GM18909 (cell line): ENCODE data around the gene SZT2.
A peak's percentile ranks its signal among the peaks of the same experiment; 100 is the strongest.
"Not testable (repeated sequence)": the region's sequence is repeated elsewhere in the genome, so short reads cannot be mapped to it uniquely, and the experiment has no call there.

ENCODE experiments used
- ATAC-seq: cut with Tn5 transposase; IDR thresholded peaks from one replicate; pipeline ENCODE4 v1.9.1; 2021; ENCODE audit warnings: mild to moderate bottlenecking; ENCODE audit not compliant: unreplicated experiment, poor library complexity

Gene SZT2

DNA sequence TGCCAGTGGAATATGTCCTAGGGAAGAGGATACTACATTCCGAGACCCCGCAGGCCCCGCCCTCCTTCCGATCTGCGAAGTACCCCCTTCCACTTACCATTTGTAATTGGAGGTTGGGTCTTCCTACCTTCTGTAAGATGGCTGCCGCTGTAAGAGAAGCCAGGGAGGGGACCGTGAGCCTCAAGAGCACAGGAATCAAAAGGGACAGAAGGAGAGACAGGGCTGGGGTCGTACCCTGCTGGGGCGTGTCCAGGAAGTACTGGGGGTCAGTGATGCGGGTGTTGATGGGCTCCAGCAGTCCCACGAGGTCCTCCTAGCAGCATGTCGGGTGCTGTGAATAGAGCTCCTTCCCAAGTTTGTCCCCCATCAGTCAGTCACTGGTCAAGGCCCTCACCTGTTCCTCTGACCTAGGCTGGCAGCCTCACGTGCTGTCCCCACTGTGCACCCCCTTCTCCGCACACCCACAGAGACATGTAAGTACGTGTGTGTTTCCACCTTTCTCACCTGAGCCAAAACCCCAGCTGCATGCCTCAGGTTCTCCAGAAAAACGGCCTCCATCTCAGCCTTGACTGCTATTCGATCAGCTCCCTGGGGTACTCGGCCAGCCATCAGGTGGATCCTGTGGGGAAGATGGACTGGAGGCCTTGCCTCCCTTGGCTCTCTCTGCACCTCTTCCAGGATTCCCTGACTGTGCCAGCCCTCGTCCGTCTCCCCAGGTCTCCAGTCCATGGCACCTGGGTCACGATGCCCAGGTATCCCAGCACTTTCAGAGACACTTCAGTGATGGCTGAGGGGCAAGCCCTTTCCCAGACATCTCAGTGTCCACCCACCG is 62.2 kb downstream of the SZT2 start:
- ATAC-seq, result no peak

DNA sequence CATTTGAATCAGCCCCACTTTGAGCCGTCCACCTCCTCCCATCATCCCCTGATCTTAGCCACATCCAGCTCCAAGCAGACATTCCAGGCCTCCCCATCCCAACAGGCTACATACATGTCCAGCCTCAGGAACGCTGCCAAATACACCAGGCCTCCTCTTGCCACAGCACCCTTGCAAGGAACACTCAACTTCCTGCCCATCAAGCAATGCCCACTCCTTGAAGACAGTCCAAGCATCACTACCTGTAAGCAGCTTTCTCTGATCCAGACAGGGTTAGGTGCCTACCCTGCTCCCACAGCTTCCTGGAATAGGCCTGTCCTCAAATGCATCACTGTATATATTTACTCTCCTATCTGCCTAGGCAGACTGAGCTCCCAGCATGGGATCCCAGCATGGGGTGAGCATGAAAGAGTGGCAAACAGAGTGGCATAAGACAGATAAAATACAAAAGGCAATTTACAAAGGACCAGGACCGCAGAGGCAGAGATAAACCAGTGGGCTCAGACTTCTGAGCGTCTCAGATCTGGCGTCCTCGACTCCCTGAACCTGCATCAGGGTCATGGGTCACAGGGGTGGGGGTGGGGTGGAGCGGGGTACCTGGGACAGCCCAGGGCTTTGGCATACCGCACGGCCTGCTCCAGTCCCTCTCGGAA is 63.2 kb downstream of the SZT2 start:
- ATAC-seq, result no peak

DNA sequence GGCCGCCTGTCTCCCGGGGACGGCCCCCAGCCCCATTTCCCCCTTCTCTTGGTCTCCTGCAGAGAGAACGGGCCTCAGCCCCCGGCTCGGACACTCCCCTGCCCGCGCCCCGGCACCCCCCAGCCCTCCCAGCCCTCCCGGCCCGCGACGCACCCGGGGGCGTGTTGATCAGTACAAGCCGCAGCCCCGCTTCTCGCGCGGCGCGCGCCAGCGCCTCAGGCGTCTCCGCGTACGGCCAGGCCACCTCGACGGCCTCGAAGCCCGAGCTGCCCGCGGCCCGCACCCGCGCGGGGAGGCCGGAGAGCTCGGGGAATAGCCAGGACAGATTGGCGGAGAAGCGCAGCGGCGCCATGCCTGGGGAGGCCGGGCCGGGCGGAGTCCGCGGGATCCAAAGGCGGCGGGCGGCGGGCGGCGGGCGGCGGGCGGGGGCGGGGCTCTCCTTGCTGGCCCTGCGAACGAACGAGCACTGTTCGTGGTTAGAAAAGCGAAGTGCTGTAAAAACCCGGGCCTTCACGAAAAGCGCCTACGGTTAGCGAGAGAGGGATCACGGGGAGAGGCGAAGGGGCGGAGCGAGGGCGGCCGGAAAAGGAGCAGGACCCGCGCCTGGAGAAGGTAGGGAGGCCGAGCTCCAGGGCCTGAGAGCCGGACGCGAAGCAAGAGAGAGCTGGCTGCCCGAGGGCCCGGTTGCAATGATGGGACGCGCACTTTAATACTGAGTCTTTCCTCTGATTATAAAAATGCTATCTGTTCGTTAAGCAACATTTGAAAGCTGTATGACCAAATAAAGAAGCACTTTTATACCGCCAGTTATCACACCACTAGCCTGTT is 64.0 kb downstream of the SZT2 start, which contains the start of gene HYI:
HYI (minus strand) TSS at position 490 of the 828 bp plus-strand sequence; CDS start at position 352, 138 bp downstream.
- no peak for ATAC-seq

DNA sequence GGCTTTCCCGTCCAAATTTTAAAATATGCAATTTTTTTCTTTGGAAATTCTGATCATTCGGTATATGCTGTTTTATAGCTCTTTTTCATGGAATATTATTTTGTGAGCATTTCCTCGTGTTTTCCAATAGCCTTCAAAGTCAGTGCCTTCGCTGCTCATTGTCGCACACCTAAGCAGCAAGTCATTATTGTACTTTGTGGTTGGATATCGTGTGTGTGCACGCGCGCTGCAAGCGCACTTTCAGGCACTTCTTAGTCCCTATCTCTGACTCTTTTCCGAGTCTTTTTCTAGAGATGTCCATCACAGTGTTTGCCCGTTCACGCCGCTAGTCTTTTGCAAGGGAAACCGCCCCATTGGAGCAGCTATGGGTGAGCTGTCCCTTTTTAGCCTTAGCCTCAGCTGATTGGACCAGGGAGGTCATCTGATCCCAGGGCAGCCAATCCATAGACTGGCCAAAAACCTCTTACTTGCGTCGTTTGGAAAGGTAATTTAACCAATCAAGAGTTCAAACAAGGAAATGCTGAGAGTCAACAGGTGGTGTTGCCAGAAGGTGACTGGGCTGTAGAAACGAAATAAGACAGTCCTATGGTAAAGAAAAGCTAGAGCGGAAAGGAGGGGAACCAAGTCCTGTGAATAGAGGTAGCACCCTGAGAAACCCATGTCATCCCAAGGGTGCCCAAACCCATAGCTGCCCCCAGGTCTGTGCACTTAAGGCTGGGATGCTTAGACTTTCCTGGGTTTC is 64.7 kb downstream of the SZT2 start:
- peak; percentile 66 for ATAC-seq

DNA sequence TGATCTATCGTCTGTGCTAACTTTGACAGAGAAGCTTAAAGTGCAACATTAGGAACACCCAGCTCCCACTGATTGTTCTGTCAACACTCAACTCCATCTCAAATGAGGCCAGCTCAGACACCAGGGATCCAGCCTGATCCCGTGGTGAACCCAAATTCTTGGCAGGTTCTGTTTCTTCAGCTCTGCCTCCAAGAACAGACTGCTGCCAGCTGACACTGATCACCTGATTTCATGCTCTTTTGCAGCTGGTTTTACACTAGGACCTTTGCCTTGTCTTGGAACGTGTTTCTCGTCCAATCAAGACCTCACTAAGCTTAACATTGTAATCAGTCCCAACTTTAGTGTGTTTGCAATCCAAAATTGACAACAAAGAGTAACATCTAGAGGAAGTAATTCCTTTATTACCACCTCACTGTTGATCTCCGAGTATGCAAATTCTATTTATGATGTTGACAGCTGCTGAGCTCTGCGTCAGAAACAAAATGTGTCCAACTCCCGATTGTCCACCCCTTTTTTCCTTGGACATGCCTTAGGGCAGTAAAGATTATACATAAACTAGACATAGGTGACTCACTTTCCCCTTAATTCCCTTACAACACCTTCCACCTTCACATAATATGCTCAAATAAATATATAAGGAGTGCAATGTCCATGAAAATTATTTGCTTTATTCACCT is 65.7 kb downstream of the SZT2 start:
- ATAC-seq, result no peak

DNA sequence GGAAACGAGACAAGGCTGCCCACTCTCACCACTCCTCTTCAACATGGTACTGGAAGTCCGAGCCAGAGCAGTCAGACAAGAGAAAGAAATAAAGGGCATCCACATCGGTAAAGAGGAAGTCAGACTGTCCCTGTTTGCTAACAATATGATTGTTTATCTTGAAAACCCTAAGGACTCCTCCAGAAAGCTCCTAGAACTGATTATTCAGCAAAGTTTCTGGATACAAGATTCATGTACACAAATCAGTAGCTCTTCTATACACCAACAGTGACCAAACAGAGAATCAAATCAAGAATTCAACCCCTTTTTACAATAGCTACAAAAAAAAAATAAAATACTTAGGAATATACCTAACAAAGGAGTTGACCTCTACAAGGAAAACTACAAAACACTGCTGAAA is 68.7 kb downstream of the SZT2 start:
- not testable (repeated sequence) for ATAC-seq

DNA sequence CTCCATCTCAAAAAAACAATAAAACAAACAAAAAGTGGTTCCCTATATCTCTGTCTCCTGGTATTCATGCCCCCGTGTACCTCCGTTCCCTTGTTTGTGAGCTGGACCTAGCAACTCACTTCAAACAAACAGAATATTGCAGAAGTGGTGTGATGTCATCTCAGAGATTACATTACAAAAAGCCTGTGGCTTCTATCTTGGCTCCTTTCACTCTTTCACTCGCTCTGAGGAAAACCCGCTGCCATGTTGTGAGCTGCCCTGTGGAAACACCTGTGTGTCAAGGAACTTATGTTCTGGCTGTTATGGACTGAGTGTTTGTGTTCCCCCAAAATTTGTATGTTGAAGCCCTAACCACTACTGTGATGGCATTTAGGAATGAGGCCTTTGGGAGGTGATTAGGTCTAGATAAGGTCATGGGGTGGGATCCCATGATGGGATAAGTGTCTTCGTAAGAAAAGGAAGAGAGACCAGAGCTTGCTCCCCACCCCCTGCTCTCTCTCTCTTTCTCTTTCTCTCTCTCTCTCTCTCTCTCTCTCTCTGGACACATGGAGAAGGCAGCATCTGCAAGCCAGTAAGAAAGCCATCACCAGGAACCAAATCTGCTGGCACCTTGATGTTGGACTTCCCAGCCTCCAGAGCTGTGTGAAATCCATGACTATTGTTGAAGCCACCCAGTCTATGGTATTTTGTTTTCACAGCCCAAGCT is 71.4 kb downstream of the SZT2 start:
- no peak for ATAC-seq

DNA sequence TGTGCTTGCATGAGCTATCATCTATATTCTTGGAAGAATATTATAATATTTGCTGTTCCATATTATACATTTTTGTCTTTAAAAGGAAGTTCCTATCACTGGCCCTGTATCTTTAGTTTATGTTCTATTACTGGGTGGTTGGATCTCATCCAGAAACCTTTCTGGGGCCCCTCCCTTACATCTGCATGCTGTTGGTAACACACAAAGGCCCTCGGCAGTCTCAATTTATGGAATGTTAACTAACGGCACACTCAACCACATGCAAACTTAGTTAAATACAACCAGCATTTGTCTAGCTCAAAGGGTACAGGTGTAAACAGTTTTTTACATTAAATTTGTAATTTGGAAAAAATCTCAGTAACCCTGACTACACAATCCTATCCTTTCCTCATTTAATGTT is 73.8 kb downstream of the SZT2 start:
- no peak for ATAC-seq

DNA sequence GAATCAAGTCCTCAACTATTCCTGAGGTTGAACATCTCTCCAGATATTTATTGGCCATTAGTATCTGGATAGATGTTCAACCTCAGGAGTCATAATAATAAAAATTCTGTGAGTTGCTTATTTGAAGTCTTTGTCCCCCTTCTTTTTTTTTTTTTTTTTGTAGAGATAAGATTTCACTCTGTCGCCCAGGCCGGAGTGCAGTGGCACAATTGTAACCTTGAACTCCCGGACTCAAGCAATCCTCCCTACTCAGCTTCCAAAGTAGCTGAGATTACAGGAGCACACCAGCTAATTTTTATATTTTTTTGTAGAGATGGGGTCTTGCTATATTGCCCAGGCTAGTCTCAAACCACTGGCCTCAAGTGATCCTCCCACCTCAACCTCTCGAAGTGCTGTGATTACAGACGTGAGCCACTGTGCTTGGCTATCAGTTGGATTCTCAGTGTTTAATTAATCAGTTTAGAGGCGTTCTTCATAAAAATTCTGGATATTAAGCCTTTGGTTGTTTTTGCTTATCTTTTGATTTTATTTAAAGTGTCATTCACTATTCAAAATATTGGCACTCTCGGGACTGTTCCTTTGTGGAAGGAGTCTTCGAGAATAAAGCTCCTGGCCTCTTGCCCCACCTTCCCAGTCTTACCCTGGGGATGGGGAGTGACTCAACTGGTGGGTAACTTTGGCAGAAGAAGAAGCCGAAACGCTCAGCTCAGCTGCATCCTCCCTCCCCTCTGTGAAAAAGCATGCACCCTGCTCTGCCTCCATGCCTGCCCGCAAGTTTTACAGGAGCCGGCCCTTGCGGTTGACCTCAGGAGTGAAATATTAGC is 75.2 kb downstream of the SZT2 start:
- ATAC-seq, result no peak

DNA sequence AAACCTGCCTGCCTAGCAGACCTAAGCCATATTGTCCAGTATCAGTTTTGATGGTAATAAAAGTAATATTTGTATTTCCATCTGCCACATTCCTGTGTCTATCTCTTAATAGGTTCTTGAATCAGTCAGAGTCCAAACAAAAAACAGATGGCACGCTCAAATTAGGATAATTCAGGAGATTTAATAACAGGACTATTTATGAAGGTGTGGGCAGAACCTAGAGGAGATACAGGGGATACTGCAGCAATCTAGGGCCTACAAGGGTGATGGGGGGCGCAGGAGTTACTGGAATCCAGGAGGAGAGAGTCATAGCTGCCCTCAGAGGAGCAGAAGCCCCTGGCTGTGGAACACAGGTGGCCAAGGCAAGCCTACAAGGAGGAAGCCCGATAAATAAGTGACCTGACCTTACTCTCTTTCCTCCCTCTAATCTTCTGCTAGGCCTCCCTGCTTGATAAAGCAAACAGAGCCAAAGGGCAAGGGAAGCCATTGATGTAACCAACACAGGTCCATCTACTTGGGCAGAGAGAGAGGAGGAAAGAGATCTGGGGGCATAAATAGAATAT is 75.9 kb downstream of the SZT2 start:
- ATAC-seq, result no peak

DNA sequence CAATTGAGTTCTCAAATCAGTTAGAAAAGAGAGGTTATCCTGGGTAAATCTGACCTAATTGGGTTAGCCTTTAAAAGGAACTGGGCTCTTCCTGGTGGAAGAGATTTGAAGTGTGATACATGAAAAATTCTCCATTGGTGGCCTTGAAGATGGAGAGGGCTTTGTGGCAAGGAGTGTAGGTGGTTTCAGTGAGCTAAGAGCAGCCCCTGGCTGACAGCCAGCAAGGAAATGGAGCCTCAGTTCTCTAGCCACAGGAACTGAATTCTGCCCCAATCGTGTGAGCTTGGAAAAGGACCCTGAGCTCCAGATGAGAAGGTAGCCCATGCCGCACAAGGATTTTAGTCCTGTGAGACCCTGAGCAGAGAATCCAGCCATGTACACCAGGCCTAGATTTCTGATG is 76.7 kb downstream of the SZT2 start:
- ATAC-seq, result no peak

DNA sequence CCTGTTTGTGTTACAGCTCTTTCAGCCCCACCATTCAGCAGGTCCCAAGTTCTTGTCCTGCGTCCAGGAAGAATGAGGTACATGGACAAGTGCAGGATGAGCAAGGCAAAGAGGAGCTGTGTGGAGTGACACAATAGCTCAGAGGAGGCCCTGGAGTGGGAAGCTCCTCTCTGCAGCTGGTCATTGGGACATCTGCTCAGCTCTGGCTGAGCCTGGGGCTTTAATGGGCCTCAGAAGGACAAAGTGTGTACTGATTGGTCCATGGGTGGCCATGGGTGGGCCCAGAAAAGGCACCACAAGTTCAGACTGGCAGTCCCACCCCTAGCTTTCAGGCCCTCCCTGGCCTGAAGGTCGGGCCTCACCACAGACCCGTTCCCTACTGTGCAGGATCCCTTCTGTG is 78.7 kb downstream of the SZT2 start:
- ATAC-seq, result no peak

DNA sequence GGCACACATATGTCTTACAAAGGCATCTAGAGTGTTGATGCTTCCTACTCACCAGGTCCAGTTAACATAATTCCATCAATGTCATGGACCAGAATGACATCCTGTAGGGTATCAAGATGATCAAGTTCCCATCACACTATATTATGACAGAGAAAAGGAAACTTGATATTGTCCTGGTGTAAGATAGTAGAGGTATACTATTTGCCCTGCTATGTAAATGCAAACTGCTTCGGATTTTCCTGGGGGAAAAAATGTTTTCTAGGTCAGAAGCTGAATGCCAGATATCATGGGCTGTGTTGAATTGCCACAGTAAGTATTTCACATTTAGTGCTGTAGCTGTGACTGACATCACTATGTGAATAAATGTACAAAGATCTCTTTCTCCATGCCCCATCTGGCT is 80.2 kb downstream of the SZT2 start:
- ATAC-seq, result no peak

DNA sequence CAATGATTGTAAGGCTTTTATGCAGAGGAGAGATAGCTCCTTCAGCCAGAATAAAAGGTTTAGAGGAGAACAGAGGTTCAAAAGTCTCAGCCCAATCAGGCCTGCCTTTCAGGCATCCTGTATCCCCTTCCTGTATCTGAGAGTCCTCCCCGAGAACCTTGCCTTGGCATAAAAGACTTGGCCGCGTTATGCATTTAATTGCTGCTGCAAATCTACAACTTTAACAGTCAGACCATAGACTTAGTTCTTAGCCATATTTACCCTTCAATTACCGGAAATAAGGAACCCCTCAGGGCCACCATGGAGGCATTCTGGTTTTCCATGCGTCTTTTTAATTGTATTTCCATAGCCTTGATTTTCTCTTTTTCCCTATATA is 82.4 kb downstream of the SZT2 start:
- ATAC-seq, result no peak

DNA sequence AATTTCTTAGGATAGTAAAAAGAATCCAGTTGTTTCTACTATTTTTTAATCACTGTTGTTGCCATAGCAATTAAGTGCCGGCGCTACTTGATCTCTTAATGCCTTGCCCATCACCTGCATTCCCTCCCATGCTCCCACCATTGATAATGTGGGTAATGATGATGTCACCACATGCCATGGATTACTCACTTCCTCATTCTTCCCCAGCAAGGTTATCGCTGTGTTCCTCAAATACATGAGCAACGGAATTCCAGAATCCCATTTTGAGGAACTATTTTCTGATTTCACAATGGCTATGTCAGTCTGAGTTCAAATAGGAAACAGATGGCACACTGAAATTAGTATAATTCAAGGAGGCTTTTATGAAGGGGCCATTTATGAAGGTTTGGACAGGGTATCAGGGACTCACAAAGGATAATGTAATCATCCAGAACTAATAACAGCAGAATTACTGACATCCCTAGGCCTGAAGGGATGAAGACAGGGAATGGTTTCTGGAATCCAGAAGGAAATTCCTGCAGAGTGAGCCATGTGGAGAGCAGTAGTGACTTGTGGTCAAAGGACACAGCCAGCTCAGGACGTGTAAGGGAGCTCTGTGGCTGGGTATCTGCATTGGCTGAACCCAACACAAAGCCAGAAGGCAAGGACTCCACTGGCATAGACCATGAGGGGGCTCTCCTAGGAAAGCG is 82.9 kb downstream of the SZT2 start:
- not testable (repeated sequence) for ATAC-seq

DNA sequence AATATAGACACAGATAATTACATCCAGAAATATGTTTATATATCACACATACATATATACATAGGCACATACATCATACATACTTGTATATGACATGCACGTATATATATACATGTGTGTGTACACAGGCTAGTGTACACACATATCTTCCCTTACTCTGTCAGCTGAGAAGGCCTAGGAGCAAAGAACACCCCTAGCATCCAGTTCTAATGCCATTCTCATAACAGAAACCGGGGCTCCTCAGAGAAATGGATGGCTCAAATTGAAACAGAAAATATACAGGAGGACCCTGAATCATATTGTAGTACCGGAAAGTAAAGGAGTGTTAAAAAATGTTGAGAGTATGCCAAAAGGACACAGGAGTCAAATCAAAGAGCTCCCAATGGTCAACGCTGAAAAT is 83.8 kb downstream of the SZT2 start:
- no peak for ATAC-seq

DNA sequence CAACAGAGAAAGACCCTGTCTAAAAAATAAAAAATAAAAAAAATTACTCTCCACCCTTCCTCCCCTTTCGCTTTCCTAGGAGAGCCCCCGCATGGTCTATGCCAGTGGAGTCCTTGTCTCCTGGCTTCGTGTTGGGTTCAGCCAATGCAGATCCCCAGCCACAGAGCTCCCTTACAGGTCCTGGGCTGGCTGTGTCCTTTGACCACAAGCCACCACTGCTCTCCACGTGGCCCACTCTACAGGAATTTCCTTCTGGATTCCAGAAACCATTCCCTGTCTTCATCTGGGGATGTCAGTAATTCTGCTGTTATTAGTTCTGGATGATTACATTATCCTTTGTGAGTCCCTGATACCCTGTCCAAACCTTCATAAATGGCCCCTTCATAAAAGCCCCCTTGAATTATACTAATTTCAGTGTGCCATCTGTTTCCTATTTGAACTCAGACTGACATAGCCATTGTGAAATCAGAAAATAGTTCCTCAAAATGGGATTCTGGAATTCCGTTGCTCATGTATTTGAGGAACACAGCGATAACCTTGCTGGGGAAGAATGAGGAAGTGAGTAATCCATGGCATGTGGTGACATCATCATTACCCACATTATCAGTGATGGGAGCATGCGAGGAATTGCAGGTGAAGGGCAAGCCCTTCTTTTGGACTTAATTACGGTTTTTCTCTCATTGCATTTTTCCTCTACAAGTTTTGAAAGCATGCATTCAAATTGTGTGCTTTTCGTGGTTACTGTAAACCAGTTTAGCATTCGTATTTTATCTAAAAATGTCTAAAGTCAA is 86.1 kb downstream of the SZT2 start:
- ATAC-seq, result not testable (repeated sequence)
